HG02610 (cell line): ENCODE results near the gene CRIP1.

Source experiments
- ATAC-seq: cut with Tn5 transposase; IDR thresholded peaks from one replicate; pipeline ENCODE4 v1.9.1; 2021; ENCODE audit warnings: mild to moderate bottlenecking, moderate library complexity; ENCODE audit not compliant: unreplicated experiment

The CRIP1 gene

GRCh38 chr14:105486163-105486973 is at the start of gene CRIP1:
Gene CRIP1 (plus strand): TSS chr14:105486886. CDS start chr14:105487260, 374 bp downstream.
- no peak for ATAC-seq

GRCh38 chr14:105436891-105437722 is 49.6 kb upstream of the CRIP1 start:
- no peak for ATAC-seq

GRCh38 chr14:105437723-105438500 is 48.8 kb upstream of the CRIP1 start:
- ATAC-seq, result no peak

GRCh38 chr14:105439179-105439578 is 47.5 kb upstream of the CRIP1 start:
- no peak for ATAC-seq

GRCh38 chr14:105439710-105440553 is 46.8 kb upstream of the CRIP1 start:
- ATAC-seq, result no peak

GRCh38 chr14:105440554-105440900 is 46.2 kb upstream of the CRIP1 start:
- no peak for ATAC-seq

GRCh38 chr14:105440992-105441391 is 45.7 kb upstream of the CRIP1 start:
- ATAC-seq, result no peak

GRCh38 chr14:105442125-105442524 is 44.6 kb upstream of the CRIP1 start:
- no peak for ATAC-seq

- ATAC-seq, result no peak
Observed at GRCh38 chr14:105442834-105443233, 43.9 kb upstream of the CRIP1 start.

- ATAC-seq, result no peak
Observed at GRCh38 chr14:105444859-105445258, 41.8 kb upstream of the CRIP1 start.

- ATAC-seq, result no peak
Observed at GRCh38 chr14:105445290-105445689, 41.4 kb upstream of the CRIP1 start.

GRCh38 chr14:105445901-105446845 is 40.5 kb upstream of the CRIP1 start:
- ATAC-seq, result no peak

GRCh38 chr14:105446971-105447370 is 39.7 kb upstream of the CRIP1 start:
- ATAC-seq, result no peak

- ATAC-seq, result no peak
Observed at GRCh38 chr14:105447651-105448640, 38.7 kb upstream of the CRIP1 start.

GRCh38 chr14:105448706-105449111 is 38.0 kb upstream of the CRIP1 start:
- peak; percentile 40 for ATAC-seq

- ATAC-seq, result no peak
Observed at GRCh38 chr14:105449276-105450122, 37.2 kb upstream of the CRIP1 start.

- no peak for ATAC-seq
Observed at GRCh38 chr14:105450123-105450505, 36.6 kb upstream of the CRIP1 start.
